SU-DHL-6 (cell line): ENCODE data around the gene BMP7.

Experiments
- CTCF ChIP-seq: fragments of 200-600 bp; sonication (generic); IDR thresholded peaks from one replicate; pipeline ENCODE4 v1.5.1; 2017; ENCODE audit warnings: antibody characterized with exemption, mild to moderate bottlenecking, low read length, moderate library complexity; ENCODE audit not compliant: insufficient read depth, poor library complexity, severe bottlenecking
- EZH2phosphoT487 ChIP-seq: fragments of 200-600 bp; sonication (generic), shearing (Covaris generic); conservative IDR thresholded peaks from 2 replicates; pipeline ENCODE4 v1.6.1; 2018; ENCODE audit warnings: mild to moderate bottlenecking, antibody characterized with exemption, low read length, moderate library complexity, mixed read lengths

- TF ChIP-seq CTCF (no peak), EZH2phosphoT487 (no peak)
These were observed 62.5 kb downstream of the BMP7 start for GRCh38 chr20:57203986-57204385.
